ENCODE measurements around the gene CD38. TPM values are rescaled to one million over a fixed set of nuclear protein-coding genes. Genes with fewer than 3 reads are reported as not detected.

CD38 gene
- total RNA-seq, 1 experiment from 2014 or later = 0.17 TPM

GRCh38 chr4:15847746-15848145 is 69.6 kb downstream of the CD38 start (continued):
- no peak for TF ChIP-seq SMAD4 (CRISPR knock-in tag; IDR thresholded peaks at IDR 0.05)

- Mint-ChIP-seq H3K27ac (no peak overlapping the region), H3K9me3 (peaks cover 9% of the 10 kb centered on the region; the same call in 1 of the 2 replicates), H3K36me3 (no peaks in the 10 kb centered on the region), H3K4me1 (peaks cover 4% of the 10 kb centered on the region), H3K4me3 (no peak overlapping the region), H3K27me3 (ENCODE audit: low read depth) (no peaks in the 10 kb centered on the region; the same call in 1 of the 2 replicates)
- DNase-seq (ENCODE audit: low spot score) = no peak
- CTCF ChIA-PET = interaction anchor here (0.8 to 3.7 kb wide), 4 partner anchors 34 to 108 kb away, joined by 3 to 21 read pairs (median 11); partner anchors contain the start of gene FGFBP1
- POLR2A ChIA-PET = interaction anchor here (0.6 kb wide), 1 partner anchor 27 kb away, joined by 5 read pairs; no protein-coding TSS in a partner anchor
- ATAC-seq = no peak
- TF ChIP-seq NR3C1 (CRISPR knock-in tag; conservative IDR thresholded peaks at IDR 0.05; ENCODE audit: low read depth) (no peak), PRRX2 (CRISPR knock-in tag; IDR thresholded peaks at IDR 0.05) (no peak), SP1 (CRISPR knock-in tag; conservative IDR thresholded peaks at IDR 0.05) (no peak), ZMAT4 (CRISPR knock-in tag; IDR thresholded peaks at IDR 0.05) (no peak), JAZF1 (CRISPR knock-in tag; IDR thresholded peaks at IDR 0.05) (no peak), ZNF423 (CRISPR knock-in tag; IDR thresholded peaks at IDR 0.05) (no peak)
Measured at GRCh38 chr4:15848191-15848842, 70.2 kb downstream of the CD38 start.

- Mint-ChIP-seq H3K9me3 (peaks cover 9% of the 10 kb centered on the region; the same call in 1 of the 2 replicates), H3K27ac (no peak overlapping the region), H3K27me3 (ENCODE audit: low read depth) (no peaks in the 10 kb centered on the region; the same call in 1 of the 2 replicates), H3K4me3 (no peak overlapping the region), H3K36me3 (no peaks in the 10 kb centered on the region), H3K4me1 (peaks cover 4% of the 10 kb centered on the region)
- no peak for DNase-seq (ENCODE audit: low spot score)
- TF ChIP-seq ZBTB43 (CRISPR knock-in tag; IDR thresholded peaks at IDR 0.05) = no peak
- no peak for ATAC-seq
- POLR2A ChIA-PET = no interaction called here
- CTCF ChIA-PET = no interaction called here
Measured at GRCh38 chr4:15851969-15852368, 73.8 kb downstream of the CD38 start.

GRCh38 chr4:15852524-15852923 is 74.4 kb downstream of the CD38 start:
- H3K36me3 Mint-ChIP-seq = no peaks in the 10 kb centered on the region
- H3K4me3 Mint-ChIP-seq = no peak overlapping the region
- no peak for TF ChIP-seq IRF2 (CRISPR knock-in tag; IDR thresholded peaks at IDR 0.05; ENCODE audit: borderline replicate concordance, low read depth)
- TF ChIP-seq ZNF423 (CRISPR knock-in tag; IDR thresholded peaks at IDR 0.05) = no peak
- no peak for TF ChIP-seq CTCF (IDR thresholded peaks at IDR 0.05)
- no peak for TF ChIP-seq TCF7 (CRISPR knock-in tag; IDR thresholded peaks at IDR 0.05; ENCODE audit: low read depth)
- no peak for TF ChIP-seq E2F4 (CRISPR knock-in tag; IDR thresholded peaks at IDR 0.05; ENCODE audit: borderline replicate concordance, low read depth)
- TF ChIP-seq NR1H2 (CRISPR knock-in tag; IDR thresholded peaks at IDR 0.05) = no peak
- no peak overlapping the region for H3K27ac Mint-ChIP-seq
- peaks cover 4% of the 10 kb centered on the region for H3K4me1 Mint-ChIP-seq
- peaks cover 9% of the 10 kb centered on the region; the same call in 1 of the 2 replicates for H3K9me3 Mint-ChIP-seq
- ChIA-PET POLR2A (no interaction called here), CTCF (no interaction called here)
- ATAC-seq = no peak
- no peak for DNase-seq (ENCODE audit: low spot score)
- H3K27me3 Mint-ChIP-seq (ENCODE audit: low read depth) = no peaks in the 10 kb centered on the region; the same call in 1 of the 2 replicates

Measured in WTC11 (cell line).